Central memory CD4-positive, alpha-beta T cell (primary cell): ENCODE measurements around the gene ZMIZ2.
"Not testable (repeated sequence)": the region's sequence is repeated elsewhere in the genome, so short reads cannot be mapped to it uniquely, and the experiment has no call there.

Experiments
- DNase-seq: peaks from one replicate; pipeline ENCODE4 v3.0.0; 2022

Gene ZMIZ2

GRCh38 chr7:44772867-44773266, 24.2 kb downstream of the ZMIZ2 start:
- no peak for DNase-seq

GRCh38 chr7:44774486-44774885, 25.8 kb downstream of the ZMIZ2 start:
- DNase-seq: not testable (repeated sequence)

GRCh38 chr7:44775383-44776107, 26.9 kb downstream of the ZMIZ2 start:
- no peak for DNase-seq

- DNase-seq: no peak
These were observed 27.6 kb downstream of the ZMIZ2 start for GRCh38 chr7:44776211-44776610.

GRCh38 chr7:44782460-44782859, 33.8 kb downstream of the ZMIZ2 start:
- DNase-seq: no peak

- no peak for DNase-seq
These were observed 34.8 kb downstream of the ZMIZ2 start for GRCh38 chr7:44783407-44783806.

- DNase-seq: no peak
These were observed 35.7 kb downstream of the ZMIZ2 start for GRCh38 chr7:44784364-44784763.

GRCh38 chr7:44785218-44785617, 36.6 kb downstream of the ZMIZ2 start:
- not testable (repeated sequence) for DNase-seq

- DNase-seq: no peak
These were observed 38.4 kb downstream of the ZMIZ2 start for GRCh38 chr7:44787041-44787440.

- no peak for DNase-seq
These were observed 39.1 kb downstream of the ZMIZ2 start for GRCh38 chr7:44787762-44788161.

- no peak for DNase-seq
These were observed 41.3 kb downstream of the ZMIZ2 start for GRCh38 chr7:44789990-44790389.

GRCh38 chr7:44791278-44792219, 42.9 kb downstream of the ZMIZ2 start:
- no peak for DNase-seq

GRCh38 chr7:44793919-44794318, 45.3 kb downstream of the ZMIZ2 start:
- DNase-seq: no peak

- DNase-seq: no peak
These were observed 45.7 kb downstream of the ZMIZ2 start for GRCh38 chr7:44794331-44794730.

- DNase-seq: no peak
These were observed 47.4 kb downstream of the ZMIZ2 start for GRCh38 chr7:44796034-44796503.

GRCh38 chr7:44796504-44797328, 48.1 kb downstream of the ZMIZ2 start, which contains the start of gene PPIA:
TSS of gene PPIA (plus strand) at chr7:44796681. CDS start at chr7:44796725, 44 bp downstream.
- DNase-seq: peak; percentile 99

GRCh38 chr7:44797329-44798258, 48.9 kb downstream of the ZMIZ2 start:
- peak; percentile 82 for DNase-seq

GRCh38 chr7:44798649-44799305, 50.1 kb downstream of the ZMIZ2 start:
- no peak for DNase-seq

GRCh38 chr7:44799939-44800338, 51.3 kb downstream of the ZMIZ2 start:
- no peak for DNase-seq

- DNase-seq: no peak
These were observed 53.2 kb downstream of the ZMIZ2 start for GRCh38 chr7:44801890-44802289.

GRCh38 chr7:44802418-44803025, 53.9 kb downstream of the ZMIZ2 start:
- DNase-seq: no peak
